Ascending aorta (tissue), 2 donors: ENCODE measurements around the gene SAMHD1. TPM values are rescaled to one million over a fixed set of nuclear protein-coding genes. Genes with fewer than 3 reads are reported as not detected.
"Not testable (repeated sequence)": the region's sequence is repeated elsewhere in the genome, so short reads cannot be mapped to it uniquely, and the experiment has no call there.

Source experiments
- DNase-seq, 2 donors: peaks; one replicate each; pipeline ENCODE4 v3.0.0-alpha.2; 2019; ENCODE audit warnings: low spot score in 2 of 2
- H3K27ac ChIP-seq, 2 donors: fragments of 200-600 bp; sonication (generic); one replicate each; pipeline ENCODE4 v1.5.1; 2016 to 2017; ENCODE audit warnings: mild to moderate bottlenecking in 1 of 2
- H3K27me3 ChIP-seq: fragments of 200-600 bp; sonication (generic); one replicate; pipeline ENCODE4 v1.5.1; 2017
- H3K36me3 ChIP-seq, 2 donors: fragments of 200-600 bp; sonication (generic); one replicate each; pipeline ENCODE4 v1.5.1; 2016
- H3K4me1 ChIP-seq, 2 donors: fragments of 200-600 bp; sonication (generic); one replicate each; pipeline ENCODE4 v1.5.1; 2016 to 2017; ENCODE audit warnings: mild to moderate bottlenecking in 1 of 2
- H3K4me3 ChIP-seq, 2 donors: fragments of 200-600 bp; sonication (generic); one replicate each; pipeline ENCODE4 v1.5.1; 2016 to 2017; ENCODE audit warnings: mild to moderate bottlenecking in 1 of 2
- H3K9me3 ChIP-seq, 2 donors: fragments of 200-600 bp; sonication (generic); one replicate each; pipeline ENCODE4 v1.5.1; 2016
- CTCF ChIP-seq, 3 experiments: fragments of 200-600 bp in 2 of 3; fragments of 450-650 bp in 1 of 3; sonication (generic) in 2 of 3; IDR thresholded peaks; one replicate each; pipeline ENCODE4 v1.5.1; 2016 to 2019; ENCODE audit warnings: antibody characterized with exemption in 3 of 3, mild to moderate bottlenecking in 1 of 3, moderate library complexity in 1 of 3
- intact Hi-C: fragments of 100-400 bp; cut with DNase I; formaldehyde crosslinking; loops from one replicate; pipeline ENCODE4 v1.15.1; 2023
- total RNA-seq: library from RNA; depleted of rRNA; stranded (reverse); fragments of >200 nt; gene quantifications from one replicate; pipeline ENCODE4 v1.1.0, GENCODE V29; 2016

SAMHD1 gene
- total RNA-seq, 1 donor from 2014 or later, result 163 TPM

- Histone ChIP-seq H3K9me3 (no peaks in the 10 kb centered on the region), H3K4me1 (peaks cover 0 to 13% of the 10 kb centered on the region in 2 donors), H3K27me3 (no peaks in the 10 kb centered on the region), H3K4me3 (no peak overlapping the region), H3K27ac (no peak overlapping the region), H3K36me3 (peaks cover 34 to 78% of the 10 kb centered on the region in 2 donors)
- no peak for DNase-seq
- TF ChIP-seq CTCF (IDR thresholded peaks at IDR 0.05), result no peak
- intact Hi-C loops, result no loop called here
Observed at GRCh38 chr20:36932476-36933426, 18.8 kb downstream of the SAMHD1 start.

- H3K9me3 ChIP-seq, H3K27ac ChIP-seq, DNase-seq, H3K4me1 ChIP-seq, H3K4me3 ChIP-seq, H3K27me3 ChIP-seq, intact Hi-C loops: not testable (repeated sequence)
- peaks cover 40 to 84% of the 10 kb centered on the region in 2 donors for H3K36me3 ChIP-seq
Observed at GRCh38 chr20:36932067-36932466, 19.4 kb downstream of the SAMHD1 start.

GRCh38 chr20:36929691-36930090 is 21.8 kb downstream of the SAMHD1 start:
- no peaks in the 10 kb centered on the region for H3K9me3 ChIP-seq
- no peaks in the 10 kb centered on the region for H3K27me3 ChIP-seq
- H3K4me3 ChIP-seq, result no peak overlapping the region
- DNase-seq, result no peak
- TF ChIP-seq CTCF (IDR thresholded peaks at IDR 0.05), result no peak
- intact Hi-C loops, result no loop called here
- H3K4me1 ChIP-seq, result no peaks in the 10 kb centered on the region
- no peak overlapping the region for H3K27ac ChIP-seq
- peaks cover 43 to 88% of the 10 kb centered on the region in 2 donors for H3K36me3 ChIP-seq

GRCh38 chr20:36929290-36929689 is 22.2 kb downstream of the SAMHD1 start:
- no peak overlapping the region for H3K4me3 ChIP-seq
- H3K36me3 ChIP-seq, result peaks cover 42 to 86% of the 10 kb centered on the region in 2 donors
- H3K27ac ChIP-seq, result no peak overlapping the region
- DNase-seq, result no peak
- H3K9me3 ChIP-seq, result no peaks in the 10 kb centered on the region
- intact Hi-C loops, result no loop called here
- no peaks in the 10 kb centered on the region for H3K4me1 ChIP-seq
- H3K27me3 ChIP-seq, result no peaks in the 10 kb centered on the region
- no peak for TF ChIP-seq CTCF (IDR thresholded peaks at IDR 0.05)

GRCh38 chr20:36927704-36928103 is 23.8 kb downstream of the SAMHD1 start:
- Histone ChIP-seq H3K27ac (no peak overlapping the region), H3K27me3 (no peaks in the 10 kb centered on the region), H3K4me1 (no peaks in the 10 kb centered on the region), H3K4me3 (no peak overlapping the region), H3K9me3 (no peaks in the 10 kb centered on the region), H3K36me3 (peaks cover 42 to 83% of the 10 kb centered on the region in 2 donors)
- DNase-seq, result no peak
- intact Hi-C loops, result no loop called here
- no peak for TF ChIP-seq CTCF (IDR thresholded peaks at IDR 0.05)

- Histone ChIP-seq H3K4me1 (no peaks in the 10 kb centered on the region), H3K27me3 (no peaks in the 10 kb centered on the region), H3K4me3 (no peak overlapping the region), H3K27ac (no peak overlapping the region), H3K9me3 (no peaks in the 10 kb centered on the region), H3K36me3 (peaks cover 43 to 83% of the 10 kb centered on the region in 2 donors)
- TF ChIP-seq CTCF (IDR thresholded peaks at IDR 0.05), result no peak
- no peak for DNase-seq
- intact Hi-C loops, result no loop called here
Observed at GRCh38 chr20:36926653-36927200, 24.8 kb downstream of the SAMHD1 start.
